Fibroblast of pulmonary artery (primary cell): ENCODE data around the gene TSC22D1.

Experiments
- DNase-seq: peaks from one replicate; pipeline ENCODE4 v3.0.0-alpha.2; 2010; ENCODE audit warnings: low read depth
- H3K4me3 ChIP-seq: replicated peaks from 2 replicates; pipeline ENCODE4 v1.5.1; 2011; ENCODE audit warnings: low read depth, mild to moderate bottlenecking, control low read depth, low read length, moderate library complexity
- TF ChIP-seq, protein P1 (sequence below): IDR thresholded peaks from 2 replicates; pipeline ENCODE4 v1.5.1; 2011; ENCODE audit warnings: mild to moderate bottlenecking, control low read depth, low read length, inconsistent platforms; ENCODE audit errors: missing control alignments

Gene TSC22D1

DNA sequence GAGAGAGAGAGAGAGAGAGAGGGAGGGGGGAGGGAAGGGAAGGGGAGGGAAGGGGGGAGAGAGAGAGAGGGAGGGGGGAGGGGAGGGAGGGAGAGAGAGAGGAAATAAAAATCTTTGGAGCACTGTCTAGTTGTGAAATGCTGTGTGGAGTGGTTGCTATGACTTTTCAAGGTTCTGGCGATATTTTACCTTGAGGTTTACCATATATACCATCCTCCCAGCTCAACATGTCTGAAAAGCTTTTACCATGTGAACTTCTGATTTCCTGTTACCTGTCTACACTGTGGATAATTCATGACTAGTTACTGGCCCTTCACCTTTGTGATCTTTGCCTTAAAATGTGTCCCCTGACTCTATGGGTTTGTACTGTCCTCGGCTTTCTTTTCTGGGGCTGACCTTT is 164.3 kb downstream of the TSC22D1 start:
- TF ChIP-seq, protein P1, sequence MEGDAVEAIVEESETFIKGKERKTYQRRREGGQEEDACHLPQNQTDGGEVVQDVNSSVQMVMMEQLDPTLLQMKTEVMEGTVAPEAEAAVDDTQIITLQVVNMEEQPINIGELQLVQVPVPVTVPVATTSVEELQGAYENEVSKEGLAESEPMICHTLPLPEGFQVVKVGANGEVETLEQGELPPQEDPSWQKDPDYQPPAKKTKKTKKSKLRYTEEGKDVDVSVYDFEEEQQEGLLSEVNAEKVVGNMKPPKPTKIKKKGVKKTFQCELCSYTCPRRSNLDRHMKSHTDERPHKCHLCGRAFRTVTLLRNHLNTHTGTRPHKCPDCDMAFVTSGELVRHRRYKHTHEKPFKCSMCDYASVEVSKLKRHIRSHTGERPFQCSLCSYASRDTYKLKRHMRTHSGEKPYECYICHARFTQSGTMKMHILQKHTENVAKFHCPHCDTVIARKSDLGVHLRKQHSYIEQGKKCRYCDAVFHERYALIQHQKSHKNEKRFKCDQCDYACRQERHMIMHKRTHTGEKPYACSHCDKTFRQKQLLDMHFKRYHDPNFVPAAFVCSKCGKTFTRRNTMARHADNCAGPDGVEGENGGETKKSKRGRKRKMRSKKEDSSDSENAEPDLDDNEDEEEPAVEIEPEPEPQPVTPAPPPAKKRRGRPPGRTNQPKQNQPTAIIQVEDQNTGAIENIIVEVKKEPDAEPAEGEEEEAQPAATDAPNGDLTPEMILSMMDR = no peak
- no peak overlapping the region for H3K4me3 ChIP-seq
- DNase-seq = no peak

DNA sequence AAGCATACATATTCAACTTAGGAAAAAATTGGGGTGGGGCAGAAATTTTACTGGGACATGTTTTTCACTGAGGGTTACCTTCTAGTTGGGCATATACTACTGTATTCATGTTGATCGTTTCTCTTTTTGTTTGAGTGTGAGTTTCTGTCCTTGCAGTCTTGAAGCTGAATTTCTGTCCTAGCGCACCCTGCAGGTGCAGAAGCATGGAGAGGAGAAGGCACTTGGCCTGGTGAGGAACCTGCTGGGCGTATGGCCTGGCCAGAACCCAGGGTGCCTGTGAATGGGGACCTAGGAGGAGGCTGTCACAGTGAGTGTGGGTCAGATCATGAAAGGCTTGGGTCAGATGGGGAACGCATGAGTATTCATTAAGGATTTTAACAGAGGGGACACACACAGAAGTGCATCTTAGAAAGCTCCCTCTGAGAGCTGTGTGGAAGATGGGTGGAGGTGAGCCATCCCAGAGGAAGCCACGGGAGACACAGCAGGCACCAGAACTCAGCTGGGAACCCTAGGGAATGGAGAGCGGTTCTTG is 165.7 kb downstream of the TSC22D1 start:
- no peak overlapping the region for H3K4me3 ChIP-seq
- no peak for DNase-seq
- TF ChIP-seq, protein P1 = no peak

DNA sequence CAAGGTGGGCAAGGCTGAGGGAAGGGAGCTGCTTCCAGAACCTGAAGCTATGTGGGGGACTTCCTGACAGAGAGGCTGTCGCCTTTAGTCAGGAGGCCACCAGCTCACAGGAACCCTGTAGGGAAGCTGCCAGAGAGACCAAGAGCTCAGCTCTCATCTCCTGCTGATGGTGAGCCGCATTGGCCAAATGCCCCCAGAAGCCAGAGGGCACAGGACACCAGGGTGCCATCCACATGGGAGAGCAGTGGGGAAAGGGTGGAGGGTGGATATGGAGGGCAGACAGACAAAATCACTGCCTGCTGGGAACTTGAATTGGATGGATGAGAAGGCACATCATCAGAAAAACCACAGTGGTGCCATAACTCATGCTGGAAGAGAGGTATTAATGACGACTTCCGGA is 166.5 kb downstream of the TSC22D1 start:
- no peak for DNase-seq
- TF ChIP-seq, protein P1 = no peak
- H3K4me3 ChIP-seq = no peak overlapping the region

DNA sequence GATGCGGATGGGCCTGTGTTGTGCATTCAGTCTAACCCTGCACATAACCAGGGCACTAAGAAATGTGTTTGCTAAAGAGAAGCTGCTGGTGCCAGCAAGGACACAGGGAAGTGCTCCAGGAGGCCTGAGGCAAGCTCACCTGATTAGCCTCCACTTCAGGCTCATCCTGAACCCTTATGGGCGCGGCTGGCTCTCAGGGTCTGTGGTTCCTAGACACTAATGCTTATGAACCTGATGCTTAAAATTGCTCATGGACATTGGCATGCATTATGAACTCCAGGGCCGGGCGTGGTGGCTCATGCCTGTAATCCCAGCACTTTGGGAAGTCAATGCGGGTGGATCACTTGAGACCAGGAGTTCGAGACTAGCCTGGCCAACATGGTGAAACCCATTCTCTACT is 168.2 kb downstream of the TSC22D1 start:
- DNase-seq = no peak
- TF ChIP-seq, protein P1 = no peak
- H3K4me3 ChIP-seq = no peak overlapping the region

DNA sequence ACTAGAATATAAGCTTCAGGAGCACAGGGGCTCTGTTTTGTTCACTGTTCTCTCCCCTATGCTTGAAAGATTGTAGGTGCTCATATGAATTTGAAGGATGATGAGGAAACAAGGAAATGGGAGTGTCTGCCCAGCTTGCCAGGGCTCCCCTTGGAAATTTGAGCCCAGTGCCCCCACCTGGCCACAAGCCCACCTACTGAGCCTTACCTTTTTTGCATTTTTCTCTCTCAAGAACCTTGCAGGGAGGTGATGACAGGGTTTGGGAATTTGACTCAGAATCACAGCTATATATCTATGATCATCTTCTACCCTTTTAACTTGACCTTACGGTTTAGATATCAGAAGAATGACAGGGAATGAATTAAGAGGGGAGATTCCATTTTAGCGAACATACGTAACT is 168.8 kb downstream of the TSC22D1 start:
- TF ChIP-seq, protein P1 = no peak
- no peak overlapping the region for H3K4me3 ChIP-seq

DNA sequence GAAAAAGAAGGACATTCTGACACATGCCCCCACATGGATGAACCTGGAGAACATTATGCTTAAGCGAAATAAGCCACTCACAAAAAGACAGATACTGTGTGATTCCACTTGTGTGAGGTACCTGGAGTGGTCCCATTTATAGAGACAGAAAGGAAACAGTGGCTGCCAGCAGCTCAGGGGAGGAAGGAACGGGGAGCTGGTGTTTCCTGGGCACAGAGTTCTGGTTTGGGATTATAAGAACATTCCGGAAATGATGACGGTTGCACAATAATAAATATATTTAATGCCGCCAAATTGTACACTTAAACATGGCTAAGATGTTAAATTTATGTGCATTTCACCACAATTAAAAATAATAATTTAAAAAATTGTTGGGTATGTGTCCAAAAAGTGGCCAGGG is 169.5 kb downstream of the TSC22D1 start:
- no peak for DNase-seq
- TF ChIP-seq, protein P1 = no peak
- H3K4me3 ChIP-seq = no peak overlapping the region

More for the DNA sequence above, 168.8 kb downstream of the TSC22D1 start:
- DNase-seq = no peak
